Measurements from ENCODE around the gene DIAPH3.

The DIAPH3 gene

DNA sequence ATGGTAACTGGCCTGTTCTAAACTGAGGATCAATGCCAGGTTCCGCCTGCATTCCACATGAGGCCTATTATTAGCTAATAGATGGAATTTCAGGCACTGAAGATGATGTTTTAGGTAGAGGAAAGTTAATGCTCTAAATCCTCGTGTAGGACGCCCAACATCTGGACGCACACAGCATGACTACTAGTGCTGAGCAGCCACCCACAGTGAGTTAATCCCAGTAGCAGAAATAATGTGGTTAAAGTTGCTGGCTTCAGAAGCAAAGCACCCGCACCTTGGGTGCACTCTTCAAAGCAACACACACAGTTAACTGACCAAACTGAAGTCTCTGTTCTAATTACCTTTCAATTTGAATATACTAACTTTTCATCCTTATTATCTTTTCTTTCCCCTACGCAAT lies 150.6 kb downstream of the DIAPH3 start:
- no peaks in the 10 kb centered on the region for H3K79me2 ChIP-seq (ENCODE audit: insufficient read depth, low read length)
- no peaks in the 10 kb centered on the region for H3K27me3 ChIP-seq (ENCODE audit: insufficient read depth, low read length, poor library complexity, severe bottlenecking)
- H3K4me2 ChIP-seq (ENCODE audit: low read depth, low read length, poor library complexity, severe bottlenecking) = no peak overlapping the region
- no peak overlapping the region for H2AFZ ChIP-seq (ENCODE audit: low read length)
- H3K9me2 ChIP-seq (replicated peaks; ENCODE audit: low read depth, low read length) = no peaks in the 10 kb centered on the region
- no peaks in the 10 kb centered on the region for H3K9me3 ChIP-seq (ENCODE audit: insufficient read depth, low read depth, low read length)
- no peaks in the 10 kb centered on the region for H4K20me1 ChIP-seq (ENCODE audit: insufficient read depth, low read length, poor library complexity, severe bottlenecking)
- no peak overlapping the region for H3K9ac ChIP-seq (ENCODE audit: low read depth, low read length, poor library complexity, severe bottlenecking)
- peaks cover 21% of the 10 kb centered on the region; the same call in 1 of the 2 replicates for H3K36me3 ChIP-seq (ENCODE audit: insufficient read depth, low read length)
- H3F3A ChIP-seq (ENCODE audit: low read depth) = no peaks in the 10 kb centered on the region
- no peak overlapping the region for H3K4me3 ChIP-seq (ENCODE audit: low read length, poor library complexity, severe bottlenecking)
- TF ChIP-seq EZH2phosphoT487 (IDR thresholded peaks at IDR 0.05; ENCODE audit: borderline replicate concordance) = no peak
- TF ChIP-seq, protein P1, sequence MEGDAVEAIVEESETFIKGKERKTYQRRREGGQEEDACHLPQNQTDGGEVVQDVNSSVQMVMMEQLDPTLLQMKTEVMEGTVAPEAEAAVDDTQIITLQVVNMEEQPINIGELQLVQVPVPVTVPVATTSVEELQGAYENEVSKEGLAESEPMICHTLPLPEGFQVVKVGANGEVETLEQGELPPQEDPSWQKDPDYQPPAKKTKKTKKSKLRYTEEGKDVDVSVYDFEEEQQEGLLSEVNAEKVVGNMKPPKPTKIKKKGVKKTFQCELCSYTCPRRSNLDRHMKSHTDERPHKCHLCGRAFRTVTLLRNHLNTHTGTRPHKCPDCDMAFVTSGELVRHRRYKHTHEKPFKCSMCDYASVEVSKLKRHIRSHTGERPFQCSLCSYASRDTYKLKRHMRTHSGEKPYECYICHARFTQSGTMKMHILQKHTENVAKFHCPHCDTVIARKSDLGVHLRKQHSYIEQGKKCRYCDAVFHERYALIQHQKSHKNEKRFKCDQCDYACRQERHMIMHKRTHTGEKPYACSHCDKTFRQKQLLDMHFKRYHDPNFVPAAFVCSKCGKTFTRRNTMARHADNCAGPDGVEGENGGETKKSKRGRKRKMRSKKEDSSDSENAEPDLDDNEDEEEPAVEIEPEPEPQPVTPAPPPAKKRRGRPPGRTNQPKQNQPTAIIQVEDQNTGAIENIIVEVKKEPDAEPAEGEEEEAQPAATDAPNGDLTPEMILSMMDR (conservative IDR thresholded peaks at IDR 0.05; ENCODE audit: low read length) = no peak
- H3K4me1 ChIP-seq (ENCODE audit: insufficient read depth, low read length, poor library complexity, severe bottlenecking) = no peaks in the 10 kb centered on the region

DNA sequence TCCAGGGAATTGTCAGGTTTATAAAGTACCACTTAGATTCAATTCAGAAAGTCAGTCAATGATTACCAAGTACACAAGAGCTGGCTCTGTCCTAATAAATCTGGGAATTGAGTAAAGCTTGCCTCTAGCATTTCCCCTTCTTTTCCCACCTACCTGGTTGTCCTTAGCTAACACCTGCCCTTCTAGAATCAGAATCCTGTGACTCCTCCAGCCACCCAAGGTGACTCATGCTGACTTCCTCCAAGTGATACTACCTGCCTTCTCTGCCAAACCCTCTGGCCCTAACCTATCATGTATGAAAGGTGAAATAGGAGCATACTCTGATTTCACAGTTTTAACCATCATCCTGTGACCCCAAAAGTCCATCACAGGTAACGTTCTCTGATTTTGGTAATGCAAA lies 151.2 kb downstream of the DIAPH3 start:
- Histone ChIP-seq H4K20me1 (ENCODE audit: insufficient read depth, low read length, poor library complexity, severe bottlenecking) (no peaks in the 10 kb centered on the region), H3K4me3 (ENCODE audit: low read length, poor library complexity, severe bottlenecking) (no peak overlapping the region), H3K79me2 (ENCODE audit: insufficient read depth, low read length) (no peaks in the 10 kb centered on the region), H3K4me1 (ENCODE audit: insufficient read depth, low read length, poor library complexity, severe bottlenecking) (no peaks in the 10 kb centered on the region), H3K4me2 (ENCODE audit: low read depth, low read length, poor library complexity, severe bottlenecking) (no peak overlapping the region), H3K27me3 (ENCODE audit: insufficient read depth, low read length, poor library complexity, severe bottlenecking) (no peaks in the 10 kb centered on the region), H2AFZ (ENCODE audit: low read length) (no peak overlapping the region), H3K9ac (ENCODE audit: low read depth, low read length, poor library complexity, severe bottlenecking) (no peak overlapping the region), H3F3A (ENCODE audit: low read depth) (no peaks in the 10 kb centered on the region), H3K9me3 (ENCODE audit: insufficient read depth, low read depth, low read length) (no peaks in the 10 kb centered on the region), H3K9me2 (replicated peaks; ENCODE audit: low read depth, low read length) (no peaks in the 10 kb centered on the region), H3K36me3 (ENCODE audit: insufficient read depth, low read length) (peaks cover 23% of the 10 kb centered on the region; the same call in 1 of the 2 replicates)
- no peak for TF ChIP-seq EZH2phosphoT487 (IDR thresholded peaks at IDR 0.05; ENCODE audit: borderline replicate concordance)
- TF ChIP-seq, protein P1 (conservative IDR thresholded peaks at IDR 0.05; ENCODE audit: low read length) = no peak

DNA sequence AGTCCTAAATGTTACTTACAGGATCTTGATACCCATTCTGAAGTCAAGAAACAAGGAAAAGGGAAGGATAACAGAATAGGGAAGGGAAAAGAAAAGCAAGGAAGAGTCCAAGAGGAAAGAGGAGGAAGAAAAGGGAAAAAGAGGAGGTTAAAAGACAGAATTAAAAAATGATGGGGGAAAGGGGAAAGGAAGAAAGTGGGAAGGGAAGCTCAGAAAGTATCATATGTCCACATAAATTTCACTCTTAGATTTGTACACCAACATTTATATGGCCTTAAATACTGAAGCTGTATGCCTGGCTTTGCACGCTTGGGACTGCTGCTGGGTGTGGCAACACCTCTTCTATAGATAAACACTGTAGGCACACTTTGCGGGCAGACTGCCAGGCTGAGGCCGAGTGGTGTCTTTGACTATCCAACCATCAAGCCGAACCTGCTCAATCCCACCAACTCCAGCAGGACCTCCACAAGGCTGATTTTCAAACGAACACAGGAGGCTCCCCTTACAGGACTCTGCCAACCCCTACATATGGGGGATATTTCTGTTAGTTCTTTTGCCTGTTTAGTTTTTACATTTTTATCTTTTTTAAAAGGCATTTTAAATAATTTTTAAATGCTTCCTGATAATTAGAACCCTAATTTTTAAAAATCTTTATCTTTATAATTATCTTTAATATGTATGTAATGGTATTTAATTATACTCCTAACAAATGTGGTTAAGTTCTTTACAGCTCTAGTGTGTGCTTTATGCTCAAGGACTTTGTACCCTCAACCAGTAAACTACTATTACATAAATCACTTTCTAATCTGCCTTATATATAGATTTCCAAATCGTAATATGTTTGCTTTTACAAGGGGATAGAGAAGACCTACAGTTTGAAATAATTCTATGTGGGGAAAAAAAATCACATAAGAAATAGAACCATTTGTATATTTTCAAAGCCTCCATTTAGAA lies 154.2 kb downstream of the DIAPH3 start:
- no peaks in the 10 kb centered on the region for H3K79me2 ChIP-seq (ENCODE audit: insufficient read depth, low read length)
- no peaks in the 10 kb centered on the region for H3K9me3 ChIP-seq (ENCODE audit: insufficient read depth, low read depth, low read length)
- H3K4me3 ChIP-seq (ENCODE audit: low read length, poor library complexity, severe bottlenecking) = no peak overlapping the region
- H3K4me1 ChIP-seq (ENCODE audit: insufficient read depth, low read length, poor library complexity, severe bottlenecking) = no peaks in the 10 kb centered on the region
- no peaks in the 10 kb centered on the region for H4K20me1 ChIP-seq (ENCODE audit: insufficient read depth, low read length, poor library complexity, severe bottlenecking)
- H3K27me3 ChIP-seq (ENCODE audit: insufficient read depth, low read length, poor library complexity, severe bottlenecking) = no peaks in the 10 kb centered on the region
- H3K9me2 ChIP-seq (replicated peaks; ENCODE audit: low read depth, low read length) = no peaks in the 10 kb centered on the region
- no peaks in the 10 kb centered on the region for H3F3A ChIP-seq (ENCODE audit: low read depth)
- no peak overlapping the region for H2AFZ ChIP-seq (ENCODE audit: low read length)
- H3K4me2 ChIP-seq (ENCODE audit: low read depth, low read length, poor library complexity, severe bottlenecking) = no peak overlapping the region
- no peak overlapping the region for H3K9ac ChIP-seq (ENCODE audit: low read depth, low read length, poor library complexity, severe bottlenecking)
- TF ChIP-seq, protein P1 (conservative IDR thresholded peaks at IDR 0.05; ENCODE audit: low read length) = no peak
- no peak for TF ChIP-seq EZH2phosphoT487 (IDR thresholded peaks at IDR 0.05; ENCODE audit: borderline replicate concordance)
- H3K36me3 ChIP-seq (ENCODE audit: insufficient read depth, low read length) = peaks cover 18% of the 10 kb centered on the region; the same call in 1 of the 2 replicates
